GM12878 (cell line): ENCODE data around the gene ZNF689.

ENCODE experiments used
- CREB1 ChIP-seq: IDR thresholded peaks from 2 replicates; pipeline ENCODE4 v1.6.1; 2012; ENCODE audit warnings: low read depth, mild to moderate bottlenecking, inconsistent platforms
- EZH2 ChIP-seq: IDR thresholded peaks from 2 replicates; pipeline ENCODE4 v1.6.1; 2012; ENCODE audit warnings: low read depth, mild to moderate bottlenecking, control low read depth, inconsistent platforms, low read length, borderline replicate concordance; ENCODE audit not compliant: control insufficient read depth
- POLR2AphosphoS2 ChIP-seq: IDR thresholded peaks from 2 replicates; pipeline ENCODE4 v1.6.1; 2011; ENCODE audit warnings: low read depth, mild to moderate bottlenecking, low read length, improper control_type of control experiment, moderate library complexity
- POLR2AphosphoS5 ChIP-seq: IDR thresholded peaks from 2 replicates; pipeline ENCODE4 v1.6.1; 2011; ENCODE audit warnings: mild to moderate bottlenecking, low read length, inconsistent platforms
- SP1 ChIP-seq: IDR thresholded peaks from one replicate; pipeline ENCODE4 v1.6.1; 2011; ENCODE audit warnings: low read depth, low read length
- TF ChIP-seq, protein P1 (sequence below): IDR thresholded peaks from 2 replicates; pipeline ENCODE4 v1.6.1; 2012; ENCODE audit warnings: low read length, inconsistent platforms
- TF ChIP-seq, protein P2 (sequence below), 3 experiments: IDR thresholded peaks in 2 of 3; conservative IDR thresholded peaks in 1 of 3; 2 replicates each; pipeline ENCODE4 v1.5.1; 2011; ENCODE audit warnings: low read depth in 3 of 3, low read length in 3 of 3, mild to moderate bottlenecking in 3 of 3, control low read depth in 2 of 3, moderate library complexity in 2 of 3, inconsistent platforms in 1 of 3, mixed read lengths in 1 of 3; ENCODE audit not compliant: control insufficient read depth in 2 of 3, insufficient read depth in 1 of 3; ENCODE audit errors: extremely low read depth in 1 of 3
- TF ChIP-seq, protein P3 (sequence below): IDR thresholded peaks from 2 replicates; pipeline ENCODE4 v1.6.1; 2012; ENCODE audit warnings: improper control_type of control experiment, low read depth, low read length; ENCODE audit not compliant: insufficient replicate concordance
- TF ChIP-seq, protein P4 (sequence below): fragments of 450-650 bp; IDR thresholded peaks from 2 replicates; pipeline ENCODE4 v1.6.1; 2018; ENCODE audit warnings: mild to moderate bottlenecking, low read depth, moderate library complexity; ENCODE audit not compliant: partially characterized antibody

DNA sequence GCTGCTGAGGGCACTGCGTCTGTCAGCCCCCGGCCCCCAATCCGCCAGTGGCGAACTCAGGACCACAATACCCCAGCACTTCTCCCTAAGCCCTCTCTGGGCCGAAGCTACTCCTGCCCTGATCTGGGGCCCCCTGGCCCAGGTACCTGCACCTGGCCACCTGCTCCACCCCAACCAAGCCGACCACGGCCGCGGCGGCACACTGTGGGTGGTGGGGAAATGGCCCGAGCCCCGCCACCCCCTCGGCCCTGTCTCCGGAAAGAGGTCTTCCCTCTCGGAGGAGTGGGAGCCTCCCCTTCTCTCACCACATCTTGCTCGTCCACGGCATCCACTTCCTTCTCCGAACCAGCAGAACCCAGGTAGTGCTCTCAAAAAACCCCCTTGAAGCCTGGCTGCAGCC lies 44.7 kb upstream of the ZNF689 start:
- TF ChIP-seq POLR2AphosphoS2 (no peak), EZH2 (no peak), CREB1 (no peak), SP1 (no peak), POLR2AphosphoS5 (no peak)
- TF ChIP-seq, protein P1, sequence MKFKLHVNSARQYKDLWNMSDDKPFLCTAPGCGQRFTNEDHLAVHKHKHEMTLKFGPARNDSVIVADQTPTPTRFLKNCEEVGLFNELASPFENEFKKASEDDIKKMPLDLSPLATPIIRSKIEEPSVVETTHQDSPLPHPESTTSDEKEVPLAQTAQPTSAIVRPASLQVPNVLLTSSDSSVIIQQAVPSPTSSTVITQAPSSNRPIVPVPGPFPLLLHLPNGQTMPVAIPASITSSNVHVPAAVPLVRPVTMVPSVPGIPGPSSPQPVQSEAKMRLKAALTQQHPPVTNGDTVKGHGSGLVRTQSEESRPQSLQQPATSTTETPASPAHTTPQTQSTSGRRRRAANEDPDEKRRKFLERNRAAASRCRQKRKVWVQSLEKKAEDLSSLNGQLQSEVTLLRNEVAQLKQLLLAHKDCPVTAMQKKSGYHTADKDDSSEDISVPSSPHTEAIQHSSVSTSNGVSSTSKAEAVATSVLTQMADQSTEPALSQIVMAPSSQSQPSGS, result no peak
- TF ChIP-seq, protein P2, sequence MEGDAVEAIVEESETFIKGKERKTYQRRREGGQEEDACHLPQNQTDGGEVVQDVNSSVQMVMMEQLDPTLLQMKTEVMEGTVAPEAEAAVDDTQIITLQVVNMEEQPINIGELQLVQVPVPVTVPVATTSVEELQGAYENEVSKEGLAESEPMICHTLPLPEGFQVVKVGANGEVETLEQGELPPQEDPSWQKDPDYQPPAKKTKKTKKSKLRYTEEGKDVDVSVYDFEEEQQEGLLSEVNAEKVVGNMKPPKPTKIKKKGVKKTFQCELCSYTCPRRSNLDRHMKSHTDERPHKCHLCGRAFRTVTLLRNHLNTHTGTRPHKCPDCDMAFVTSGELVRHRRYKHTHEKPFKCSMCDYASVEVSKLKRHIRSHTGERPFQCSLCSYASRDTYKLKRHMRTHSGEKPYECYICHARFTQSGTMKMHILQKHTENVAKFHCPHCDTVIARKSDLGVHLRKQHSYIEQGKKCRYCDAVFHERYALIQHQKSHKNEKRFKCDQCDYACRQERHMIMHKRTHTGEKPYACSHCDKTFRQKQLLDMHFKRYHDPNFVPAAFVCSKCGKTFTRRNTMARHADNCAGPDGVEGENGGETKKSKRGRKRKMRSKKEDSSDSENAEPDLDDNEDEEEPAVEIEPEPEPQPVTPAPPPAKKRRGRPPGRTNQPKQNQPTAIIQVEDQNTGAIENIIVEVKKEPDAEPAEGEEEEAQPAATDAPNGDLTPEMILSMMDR (IDR thresholded peaks at IDR 0.05 in 2 of 3, conservative IDR thresholded peaks at IDR 0.05 in 1 of 3; ENCODE audit: control insufficient read depth in 2 of 3, extremely low read depth in 1 of 3, insufficient read depth in 1 of 3, low read depth in 3 of 3, low read length in 3 of 3), result no peak
- TF ChIP-seq, protein P3, sequence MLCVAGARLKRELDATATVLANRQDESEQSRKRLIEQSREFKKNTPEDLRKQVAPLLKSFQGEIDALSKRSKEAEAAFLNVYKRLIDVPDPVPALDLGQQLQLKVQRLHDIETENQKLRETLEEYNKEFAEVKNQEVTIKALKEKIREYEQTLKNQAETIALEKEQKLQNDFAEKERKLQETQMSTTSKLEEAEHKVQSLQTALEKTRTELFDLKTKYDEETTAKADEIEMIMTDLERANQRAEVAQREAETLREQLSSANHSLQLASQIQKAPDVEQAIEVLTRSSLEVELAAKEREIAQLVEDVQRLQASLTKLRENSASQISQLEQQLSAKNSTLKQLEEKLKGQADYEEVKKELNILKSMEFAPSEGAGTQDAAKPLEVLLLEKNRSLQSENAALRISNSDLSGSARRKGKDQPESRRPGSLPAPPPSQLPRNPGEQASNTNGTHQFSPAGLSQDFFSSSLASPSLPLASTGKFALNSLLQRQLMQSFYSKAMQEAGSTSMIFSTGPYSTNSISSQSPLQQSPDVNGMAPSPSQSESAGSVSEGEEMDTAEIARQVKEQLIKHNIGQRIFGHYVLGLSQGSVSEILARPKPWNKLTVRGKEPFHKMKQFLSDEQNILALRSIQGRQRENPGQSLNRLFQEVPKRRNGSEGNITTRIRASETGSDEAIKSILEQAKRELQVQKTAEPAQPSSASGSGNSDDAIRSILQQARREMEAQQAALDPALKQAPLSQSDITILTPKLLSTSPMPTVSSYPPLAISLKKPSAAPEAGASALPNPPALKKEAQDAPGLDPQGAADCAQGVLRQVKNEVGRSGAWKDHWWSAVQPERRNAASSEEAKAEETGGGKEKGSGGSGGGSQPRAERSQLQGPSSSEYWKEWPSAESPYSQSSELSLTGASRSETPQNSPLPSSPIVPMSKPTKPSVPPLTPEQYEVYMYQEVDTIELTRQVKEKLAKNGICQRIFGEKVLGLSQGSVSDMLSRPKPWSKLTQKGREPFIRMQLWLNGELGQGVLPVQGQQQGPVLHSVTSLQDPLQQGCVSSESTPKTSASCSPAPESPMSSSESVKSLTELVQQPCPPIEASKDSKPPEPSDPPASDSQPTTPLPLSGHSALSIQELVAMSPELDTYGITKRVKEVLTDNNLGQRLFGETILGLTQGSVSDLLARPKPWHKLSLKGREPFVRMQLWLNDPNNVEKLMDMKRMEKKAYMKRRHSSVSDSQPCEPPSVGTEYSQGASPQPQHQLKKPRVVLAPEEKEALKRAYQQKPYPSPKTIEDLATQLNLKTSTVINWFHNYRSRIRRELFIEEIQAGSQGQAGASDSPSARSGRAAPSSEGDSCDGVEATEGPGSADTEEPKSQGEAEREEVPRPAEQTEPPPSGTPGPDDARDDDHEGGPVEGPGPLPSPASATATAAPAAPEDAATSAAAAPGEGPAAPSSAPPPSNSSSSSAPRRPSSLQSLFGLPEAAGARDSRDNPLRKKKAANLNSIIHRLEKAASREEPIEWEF, result no peak
- TF ChIP-seq, protein P4, sequence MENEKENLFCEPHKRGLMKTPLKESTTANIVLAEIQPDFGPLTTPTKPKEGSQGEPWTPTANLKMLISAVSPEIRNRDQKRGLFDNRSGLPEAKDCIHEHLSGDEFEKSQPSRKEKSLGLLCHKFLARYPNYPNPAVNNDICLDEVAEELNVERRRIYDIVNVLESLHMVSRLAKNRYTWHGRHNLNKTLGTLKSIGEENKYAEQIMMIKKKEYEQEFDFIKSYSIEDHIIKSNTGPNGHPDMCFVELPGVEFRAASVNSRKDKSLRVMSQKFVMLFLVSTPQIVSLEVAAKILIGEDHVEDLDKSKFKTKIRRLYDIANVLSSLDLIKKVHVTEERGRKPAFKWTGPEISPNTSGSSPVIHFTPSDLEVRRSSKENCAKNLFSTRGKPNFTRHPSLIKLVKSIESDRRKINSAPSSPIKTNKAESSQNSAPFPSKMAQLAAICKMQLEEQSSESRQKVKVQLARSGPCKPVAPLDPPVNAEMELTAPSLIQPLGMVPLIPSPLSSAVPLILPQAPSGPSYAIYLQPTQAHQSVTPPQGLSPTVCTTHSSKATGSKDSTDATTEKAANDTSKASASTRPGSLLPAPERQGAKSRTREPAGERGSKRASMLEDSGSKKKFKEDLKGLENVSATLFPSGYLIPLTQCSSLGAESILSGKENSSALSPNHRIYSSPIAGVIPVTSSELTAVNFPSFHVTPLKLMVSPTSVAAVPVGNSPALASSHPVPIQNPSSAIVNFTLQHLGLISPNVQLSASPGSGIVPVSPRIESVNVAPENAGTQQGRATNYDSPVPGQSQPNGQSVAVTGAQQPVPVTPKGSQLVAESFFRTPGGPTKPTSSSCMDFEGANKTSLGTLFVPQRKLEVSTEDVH, result no peak
